Heart left ventricle (tissue), 13 donors: Measurements from ENCODE around the gene MLLT10.

ENCODE experiments used
- CTCF ChIP-seq, 12 donors: fragments of 200-600 bp; sonication (generic) in 4 of 12; IDR thresholded peaks; one replicate each; pipeline versions ENCODE4 v1.5.0 to v1.8.0; 2018 to 2022; ENCODE audit warnings: antibody characterized with exemption in 12 of 12, mild to moderate bottlenecking in 5 of 12
- POLR2A ChIP-seq, 2 donors: fragments of 450-650 bp; IDR thresholded peaks; one replicate each; pipeline ENCODE4 v1.6.1; 2017; ENCODE audit warnings: antibody characterized with exemption in 2 of 2, mild to moderate bottlenecking in 2 of 2, moderate library complexity in 2 of 2
- donor health status: ischemic (EF 13 %, LVEDD 7.1; RV severe dilation, severe dysfunction).
- donor health status: DM: no; HTN: yes; CAD: no.
- donor health status: DM: no; HTN: no; CAD: no.
- donor health status: ischemic (EF 25% LVEDD 6.9; RV normal size, moderate dysfunction).
- donor health status: ischemic (EF 25% LVEDD 5.7; RV mildly dilated, moderate dysfunction).
- donor health status: ischemic (EF 35%, LVEDD 5.7; RV mildly dilated, moderate dysfunction).
- donor health status: nonischemic (EF 11% LVEDD 7.7; RV severe dilation, severe dysfunction).
- donor health status: DM: yes; HTN: yes; CAD: no.
- donor health status: PGD.
- donor health status: ischemic (EF 29% LVEDD 5.4; RV normal size, mild dysfunction).
- donor health status: nonischemic (EF 23%, LVEDD 6.1; RV moderate dilation, normal function).

GRCh38 chr10:21534280-21534586 lies 201 bp downstream of the MLLT10 start:
- TF ChIP-seq CTCF (IDR thresholded peaks at IDR 0.05): no peak
- TF ChIP-seq POLR2A (IDR thresholded peaks at IDR 0.05): no peak
